ENCODE results near the gene PPP2R5C.

PPP2R5C gene

GRCh38 chr14:101844219-101844618 lies 82.7 kb downstream of the PPP2R5C start:
- Histone ChIP-seq H3K27me3 (ENCODE audit: control insufficient read depth, insufficient read depth, low read length) (no peaks in the 10 kb centered on the region), H3K4me3 (ENCODE audit: low read depth, low read length) (no peak overlapping the region), H3K9me3 (ENCODE audit: control insufficient read depth, insufficient read depth, low read length) (no peaks in the 10 kb centered on the region), H3K4me1 (ENCODE audit: control insufficient read depth, insufficient read depth, low read length) (peaks cover 10% of the 10 kb centered on the region), H3K9ac (ENCODE audit: low read depth, low read length) (no peak overlapping the region), H3K36me3 (ENCODE audit: control insufficient read depth, insufficient read depth, low read length) (no peaks in the 10 kb centered on the region)

GRCh38 chr14:101844751-101845150 lies 83.2 kb downstream of the PPP2R5C start:
- no peaks in the 10 kb centered on the region for H3K27me3 ChIP-seq (ENCODE audit: control insufficient read depth, insufficient read depth, low read length)
- no peaks in the 10 kb centered on the region for H3K9me3 ChIP-seq (ENCODE audit: control insufficient read depth, insufficient read depth, low read length)
- no peak overlapping the region for H3K9ac ChIP-seq (ENCODE audit: low read depth, low read length)
- peaks cover 10% of the 10 kb centered on the region for H3K4me1 ChIP-seq (ENCODE audit: control insufficient read depth, insufficient read depth, low read length)
- no peak overlapping the region for H3K4me3 ChIP-seq (ENCODE audit: low read depth, low read length)
- no peaks in the 10 kb centered on the region for H3K36me3 ChIP-seq (ENCODE audit: control insufficient read depth, insufficient read depth, low read length)

- no peak overlapping the region for H3K4me3 ChIP-seq (ENCODE audit: low read depth, low read length)
- H3K4me1 ChIP-seq (ENCODE audit: control insufficient read depth, insufficient read depth, low read length), result peaks cover 10% of the 10 kb centered on the region
- H3K36me3 ChIP-seq (ENCODE audit: control insufficient read depth, insufficient read depth, low read length), result no peaks in the 10 kb centered on the region
- no peaks in the 10 kb centered on the region for H3K27me3 ChIP-seq (ENCODE audit: control insufficient read depth, insufficient read depth, low read length)
- H3K9me3 ChIP-seq (ENCODE audit: control insufficient read depth, insufficient read depth, low read length), result no peaks in the 10 kb centered on the region
- H3K9ac ChIP-seq (ENCODE audit: low read depth, low read length), result no peak overlapping the region
Observed at GRCh38 chr14:101845496-101845895, 84.0 kb downstream of the PPP2R5C start.

GRCh38 chr14:101845896-101846295 lies 84.4 kb downstream of the PPP2R5C start:
- H3K4me3 ChIP-seq (ENCODE audit: low read depth, low read length), result no peak overlapping the region
- H3K4me1 ChIP-seq (ENCODE audit: control insufficient read depth, insufficient read depth, low read length), result peaks cover 8% of the 10 kb centered on the region
- no peaks in the 10 kb centered on the region for H3K27me3 ChIP-seq (ENCODE audit: control insufficient read depth, insufficient read depth, low read length)
- no peak overlapping the region for H3K9ac ChIP-seq (ENCODE audit: low read depth, low read length)
- H3K36me3 ChIP-seq (ENCODE audit: control insufficient read depth, insufficient read depth, low read length), result no peaks in the 10 kb centered on the region
- no peaks in the 10 kb centered on the region for H3K9me3 ChIP-seq (ENCODE audit: control insufficient read depth, insufficient read depth, low read length)

- Histone ChIP-seq H3K4me1 (ENCODE audit: control insufficient read depth, insufficient read depth, low read length) (peaks cover 9% of the 10 kb centered on the region), H3K36me3 (ENCODE audit: control insufficient read depth, insufficient read depth, low read length) (no peaks in the 10 kb centered on the region), H3K9ac (ENCODE audit: low read depth, low read length) (no peak overlapping the region)
Observed at GRCh38 chr14:101849125-101849524, 87.6 kb downstream of the PPP2R5C start.

GRCh38 chr14:101849640-101850039 lies 88.1 kb downstream of the PPP2R5C start:
- H3K9ac ChIP-seq (ENCODE audit: low read depth, low read length), result no peak overlapping the region
- no peak overlapping the region for H3K4me3 ChIP-seq (ENCODE audit: low read depth, low read length)
- peaks cover 12% of the 10 kb centered on the region for H3K4me1 ChIP-seq (ENCODE audit: control insufficient read depth, insufficient read depth, low read length)
- no peaks in the 10 kb centered on the region for H3K27me3 ChIP-seq (ENCODE audit: control insufficient read depth, insufficient read depth, low read length)
- H3K9me3 ChIP-seq (ENCODE audit: control insufficient read depth, insufficient read depth, low read length), result no peaks in the 10 kb centered on the region
- H3K36me3 ChIP-seq (ENCODE audit: control insufficient read depth, insufficient read depth, low read length), result no peaks in the 10 kb centered on the region

More at GRCh38 chr14:101849125-101849524, 87.6 kb downstream of the PPP2R5C start:
- Histone ChIP-seq H3K4me3 (ENCODE audit: low read depth, low read length) (no peak overlapping the region), H3K27me3 (ENCODE audit: control insufficient read depth, insufficient read depth, low read length) (no peaks in the 10 kb centered on the region), H3K9me3 (ENCODE audit: control insufficient read depth, insufficient read depth, low read length) (no peaks in the 10 kb centered on the region)

GRCh38 chr14:101851183-101851582 lies 89.7 kb downstream of the PPP2R5C start:
- Histone ChIP-seq H3K9me3 (ENCODE audit: control insufficient read depth, insufficient read depth, low read length) (no peaks in the 10 kb centered on the region), H3K36me3 (ENCODE audit: control insufficient read depth, insufficient read depth, low read length) (no peaks in the 10 kb centered on the region), H3K9ac (ENCODE audit: low read depth, low read length) (no peak overlapping the region), H3K4me1 (ENCODE audit: control insufficient read depth, insufficient read depth, low read length) (peaks cover 4% of the 10 kb centered on the region), H3K4me3 (ENCODE audit: low read depth, low read length) (no peak overlapping the region), H3K27me3 (ENCODE audit: control insufficient read depth, insufficient read depth, low read length) (no peaks in the 10 kb centered on the region)

GRCh38 chr14:101851736-101852405 lies 90.4 kb downstream of the PPP2R5C start:
- Histone ChIP-seq H3K9me3 (ENCODE audit: control insufficient read depth, insufficient read depth, low read length) (no peaks in the 10 kb centered on the region), H3K4me3 (ENCODE audit: low read depth, low read length) (no peak overlapping the region), H3K27me3 (ENCODE audit: control insufficient read depth, insufficient read depth, low read length) (no peaks in the 10 kb centered on the region), H3K36me3 (ENCODE audit: control insufficient read depth, insufficient read depth, low read length) (no peaks in the 10 kb centered on the region), H3K9ac (ENCODE audit: low read depth, low read length) (no peak overlapping the region), H3K4me1 (ENCODE audit: control insufficient read depth, insufficient read depth, low read length) (peaks cover 4% of the 10 kb centered on the region)

- H3K9ac ChIP-seq (ENCODE audit: low read depth, low read length), result no peak overlapping the region
- H3K9me3 ChIP-seq (ENCODE audit: control insufficient read depth, insufficient read depth, low read length), result no peaks in the 10 kb centered on the region
- peaks cover 4% of the 10 kb centered on the region for H3K4me1 ChIP-seq (ENCODE audit: control insufficient read depth, insufficient read depth, low read length)
- H3K4me3 ChIP-seq (ENCODE audit: low read depth, low read length), result no peak overlapping the region
- H3K36me3 ChIP-seq (ENCODE audit: control insufficient read depth, insufficient read depth, low read length), result no peaks in the 10 kb centered on the region
- no peaks in the 10 kb centered on the region for H3K27me3 ChIP-seq (ENCODE audit: control insufficient read depth, insufficient read depth, low read length)
Observed at GRCh38 chr14:101852785-101853184, 91.3 kb downstream of the PPP2R5C start.

- Histone ChIP-seq H3K4me1 (ENCODE audit: control insufficient read depth, insufficient read depth, low read length) (peaks cover 4% of the 10 kb centered on the region), H3K36me3 (ENCODE audit: control insufficient read depth, insufficient read depth, low read length) (no peaks in the 10 kb centered on the region), H3K9me3 (ENCODE audit: control insufficient read depth, insufficient read depth, low read length) (no peaks in the 10 kb centered on the region), H3K4me3 (ENCODE audit: low read depth, low read length) (no peak overlapping the region), H3K27me3 (ENCODE audit: control insufficient read depth, insufficient read depth, low read length) (no peaks in the 10 kb centered on the region), H3K9ac (ENCODE audit: low read depth, low read length) (no peak overlapping the region)
Observed at GRCh38 chr14:101853455-101854018, 92.0 kb downstream of the PPP2R5C start.

- Histone ChIP-seq H3K9ac (ENCODE audit: low read depth, low read length) (peak overlapping the region; percentile 39), H3K4me1 (ENCODE audit: control insufficient read depth, insufficient read depth, low read length) (peaks cover 4% of the 10 kb centered on the region), H3K9me3 (ENCODE audit: control insufficient read depth, insufficient read depth, low read length) (no peaks in the 10 kb centered on the region), H3K27me3 (ENCODE audit: control insufficient read depth, insufficient read depth, low read length) (no peaks in the 10 kb centered on the region), H3K4me3 (ENCODE audit: low read depth, low read length) (no peak overlapping the region), H3K36me3 (ENCODE audit: control insufficient read depth, insufficient read depth, low read length) (no peaks in the 10 kb centered on the region)
Observed at GRCh38 chr14:101854366-101854765, 92.9 kb downstream of the PPP2R5C start.

GRCh38 chr14:101855958-101856357 lies 94.4 kb downstream of the PPP2R5C start:
- Histone ChIP-seq H3K4me3 (ENCODE audit: low read depth, low read length) (no peak overlapping the region), H3K4me1 (ENCODE audit: control insufficient read depth, insufficient read depth, low read length) (peaks cover 4% of the 10 kb centered on the region), H3K27me3 (ENCODE audit: control insufficient read depth, insufficient read depth, low read length) (no peaks in the 10 kb centered on the region), H3K9me3 (ENCODE audit: control insufficient read depth, insufficient read depth, low read length) (no peaks in the 10 kb centered on the region), H3K36me3 (ENCODE audit: control insufficient read depth, insufficient read depth, low read length) (no peaks in the 10 kb centered on the region), H3K9ac (ENCODE audit: low read depth, low read length) (no peak overlapping the region)

All from iPS-15b (cell line).